Measurements from ENCODE around the gene TRPV3.
"Not testable (repeated sequence)": the region's sequence is repeated elsewhere in the genome, so short reads cannot be mapped to it uniquely, and the experiment has no call there.

Gene TRPV3

GRCh38 chr17:3564241-3564640, 6.6 kb upstream of the TRPV3 start:
- H3K4me3 Mint-ChIP-seq; H3K36me3 Mint-ChIP-seq; H3K27ac Mint-ChIP-seq; H3K27me3 Mint-ChIP-seq; ATAC-seq (ENCODE audit: low read depth); H3K4me1 Mint-ChIP-seq; DNase-seq (ENCODE audit: low spot score in 2 of 2); H3K9me3 Mint-ChIP-seq: not testable (repeated sequence)

GRCh38 chr17:3559270-3559645, 1.6 kb upstream of the TRPV3 start:
- Mint-ChIP-seq H3K36me3 (no peaks in the 10 kb centered on the region), H3K27me3 (no peaks in the 10 kb centered on the region), H3K4me3 (peak overlapping the region; percentile 25), H3K4me1 (peaks cover 34% of the 10 kb centered on the region), H3K27ac (peak overlapping the region; percentile 97), H3K9me3 (no peaks in the 10 kb centered on the region)
- DNase-seq (ENCODE audit: low spot score in 2 of 2): no peak
- ATAC-seq (ENCODE audit: low read depth): no peak

- DNase-seq (ENCODE audit: low spot score in 2 of 2) (peak; percentile 80 to 89), ATAC-seq (ENCODE audit: low read depth) (peak; percentile 78)
- no peaks in the 10 kb centered on the region for H3K36me3 Mint-ChIP-seq
- H3K9me3 Mint-ChIP-seq: no peaks in the 10 kb centered on the region
- no peaks in the 10 kb centered on the region for H3K27me3 Mint-ChIP-seq
- peak overlapping the region; percentile 97 for H3K27ac Mint-ChIP-seq
- peak overlapping the region; percentile 70 for H3K4me3 Mint-ChIP-seq
- H3K4me1 Mint-ChIP-seq: peaks cover 34% of the 10 kb centered on the region
Measured at GRCh38 chr17:3558603-3559269, 1.1 kb upstream of the TRPV3 start.

GRCh38 chr17:3556916-3557767, 470 bp downstream of the TRPV3 start:
- Mint-ChIP-seq H3K4me1 (peaks cover 31% of the 10 kb centered on the region), H3K27me3 (no peaks in the 10 kb centered on the region), H3K36me3 (no peaks in the 10 kb centered on the region), H3K27ac (peak overlapping the region; percentile 97), H3K9me3 (no peaks in the 10 kb centered on the region), H3K4me3 (peak overlapping the region; percentile 71)
- peak; percentile 5 for ATAC-seq (ENCODE audit: low read depth)
- peak in 1 of 2 donors; percentile 23 for DNase-seq (ENCODE audit: low spot score in 2 of 2)

- Mint-ChIP-seq H3K4me3 (peak overlapping the region; percentile 1), H3K27me3 (no peaks in the 10 kb centered on the region)
Measured at GRCh38 chr17:3556239-3556915, 1.2 kb downstream of the TRPV3 start.

GRCh38 chr17:3555189-3555796, 2.3 kb downstream of the TRPV3 start:
- Mint-ChIP-seq H3K4me1 (peaks cover 31% of the 10 kb centered on the region), H3K27ac (peak overlapping the region; percentile 97), H3K36me3 (no peaks in the 10 kb centered on the region), H3K9me3 (no peaks in the 10 kb centered on the region), H3K4me3 (no peak overlapping the region), H3K27me3 (no peaks in the 10 kb centered on the region)
- DNase-seq (ENCODE audit: low spot score in 2 of 2): no peak
- no peak for ATAC-seq (ENCODE audit: low read depth)

More at GRCh38 chr17:3556239-3556915, 1.2 kb downstream of the TRPV3 start:
- DNase-seq (ENCODE audit: low spot score in 2 of 2) (no peak), ATAC-seq (ENCODE audit: low read depth) (no peak)
- no peaks in the 10 kb centered on the region for H3K9me3 Mint-ChIP-seq
- H3K27ac Mint-ChIP-seq: peak overlapping the region; percentile 97
- peaks cover 31% of the 10 kb centered on the region for H3K4me1 Mint-ChIP-seq
- H3K36me3 Mint-ChIP-seq: no peaks in the 10 kb centered on the region

- no peak overlapping the region for H3K27ac Mint-ChIP-seq
- peaks cover 35% of the 10 kb centered on the region for H3K4me1 Mint-ChIP-seq
- DNase-seq (ENCODE audit: low spot score in 2 of 2): no peak
- H3K27me3 Mint-ChIP-seq: no peaks in the 10 kb centered on the region
- H3K9me3 Mint-ChIP-seq: peaks cover 4% of the 10 kb centered on the region
- no peak for ATAC-seq (ENCODE audit: low read depth)
- no peak overlapping the region for H3K4me3 Mint-ChIP-seq
- H3K36me3 Mint-ChIP-seq: peaks cover 4% of the 10 kb centered on the region
Measured at GRCh38 chr17:3554440-3554839, 3.2 kb downstream of the TRPV3 start.

- no peak for ATAC-seq (ENCODE audit: low read depth)
- Mint-ChIP-seq H3K27ac (peak overlapping the region; percentile 7), H3K27me3 (no peaks in the 10 kb centered on the region)
Measured at GRCh38 chr17:3553419-3554401, 3.9 kb downstream of the TRPV3 start.

GRCh38 chr17:3552916-3553315, 4.7 kb downstream of the TRPV3 start:
- ATAC-seq (ENCODE audit: low read depth) (no peak), DNase-seq (ENCODE audit: low spot score in 2 of 2) (no peak)
- peaks cover 26% of the 10 kb centered on the region for H3K4me1 Mint-ChIP-seq
- peak overlapping the region; percentile 7 for H3K27ac Mint-ChIP-seq
- H3K4me3 Mint-ChIP-seq: no peak overlapping the region
- H3K36me3 Mint-ChIP-seq: peaks cover 6% of the 10 kb centered on the region
- no peaks in the 10 kb centered on the region for H3K27me3 Mint-ChIP-seq
- peaks cover 5% of the 10 kb centered on the region for H3K9me3 Mint-ChIP-seq

More at GRCh38 chr17:3553419-3554401, 3.9 kb downstream of the TRPV3 start:
- DNase-seq (ENCODE audit: low spot score in 2 of 2): no peak
- H3K36me3 Mint-ChIP-seq: peaks cover 6% of the 10 kb centered on the region
- H3K4me3 Mint-ChIP-seq: no peak overlapping the region
- H3K9me3 Mint-ChIP-seq: peaks cover 5% of the 10 kb centered on the region
- H3K4me1 Mint-ChIP-seq: peaks cover 32% of the 10 kb centered on the region

GRCh38 chr17:3551189-3551588, 6.4 kb downstream of the TRPV3 start:
- H3K4me3 Mint-ChIP-seq: no peak overlapping the region
- no peak overlapping the region for H3K27ac Mint-ChIP-seq
- peaks cover 6% of the 10 kb centered on the region for H3K36me3 Mint-ChIP-seq
- H3K4me1 Mint-ChIP-seq: peaks cover 11% of the 10 kb centered on the region
- DNase-seq (ENCODE audit: low spot score in 2 of 2): no peak
- H3K9me3 Mint-ChIP-seq: peaks cover 5% of the 10 kb centered on the region
- H3K27me3 Mint-ChIP-seq: no peaks in the 10 kb centered on the region
- no peak for ATAC-seq (ENCODE audit: low read depth)

GRCh38 chr17:3549610-3550162, 7.9 kb downstream of the TRPV3 start:
- Mint-ChIP-seq H3K36me3 (peaks cover 6% of the 10 kb centered on the region), H3K9me3 (peaks cover 5% of the 10 kb centered on the region), H3K27me3 (no peaks in the 10 kb centered on the region), H3K4me3 (no peak overlapping the region), H3K4me1 (peaks cover 6% of the 10 kb centered on the region), H3K27ac (no peak overlapping the region)
- ATAC-seq (ENCODE audit: low read depth) (no peak), DNase-seq (ENCODE audit: low spot score in 2 of 2) (no peak)

- Mint-ChIP-seq H3K27me3 (no peaks in the 10 kb centered on the region), H3K9me3 (peaks cover 5% of the 10 kb centered on the region), H3K4me1 (peaks cover 6% of the 10 kb centered on the region), H3K4me3 (no peak overlapping the region), H3K36me3 (peaks cover 8% of the 10 kb centered on the region), H3K27ac (no peak overlapping the region)
- ATAC-seq (ENCODE audit: low read depth) (no peak), DNase-seq (ENCODE audit: low spot score in 2 of 2) (no peak)
Measured at GRCh38 chr17:3547628-3548027, 10.0 kb downstream of the TRPV3 start.

- Mint-ChIP-seq H3K27ac (no peak overlapping the region), H3K9me3 (peaks cover 5% of the 10 kb centered on the region), H3K4me3 (no peak overlapping the region), H3K27me3 (no peaks in the 10 kb centered on the region), H3K36me3 (peaks cover 8% of the 10 kb centered on the region), H3K4me1 (peaks cover 6% of the 10 kb centered on the region)
- ATAC-seq (ENCODE audit: low read depth) (no peak), DNase-seq (ENCODE audit: low spot score in 2 of 2) (no peak)
Measured at GRCh38 chr17:3546997-3547396, 10.6 kb downstream of the TRPV3 start.

Measured in memory B cell (primary cell).